Measurements from ENCODE around the gene ENTREP1.
A peak's percentile ranks its signal among the peaks of the same experiment; 100 is the strongest.

The ENTREP1 gene

DNA sequence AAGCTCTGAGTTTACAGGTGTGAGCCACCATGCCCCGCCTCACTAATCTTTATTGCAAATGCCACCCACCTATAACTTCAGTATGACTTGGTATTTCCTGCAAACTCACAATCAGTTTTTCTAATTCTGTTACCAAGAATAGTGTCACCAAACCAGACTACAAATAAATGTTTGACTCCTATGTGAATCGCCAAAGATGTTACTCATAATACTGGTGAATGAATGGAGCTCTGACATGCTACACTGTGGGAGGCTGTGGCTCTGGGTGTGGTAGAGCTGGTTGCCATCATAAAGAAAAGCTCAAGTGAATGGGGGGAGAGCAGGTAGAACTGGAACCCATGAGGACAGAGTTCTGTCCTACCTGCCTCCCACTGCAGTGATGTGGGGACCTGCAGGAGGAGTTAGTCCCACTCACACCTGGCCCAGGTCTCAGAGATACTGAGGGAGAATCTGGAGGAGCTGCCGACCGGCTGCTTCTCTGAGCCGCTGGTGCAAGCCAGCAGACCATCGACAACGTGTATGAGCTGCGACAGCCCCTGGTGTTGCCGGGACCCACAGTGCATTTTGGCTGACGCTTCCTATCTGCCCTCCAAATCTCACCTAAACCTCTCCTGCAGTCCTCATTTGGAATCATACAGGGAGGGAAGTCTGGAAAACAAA, 95.7 kb downstream of the ENTREP1 start:
- no peak for DNase-seq

DNA sequence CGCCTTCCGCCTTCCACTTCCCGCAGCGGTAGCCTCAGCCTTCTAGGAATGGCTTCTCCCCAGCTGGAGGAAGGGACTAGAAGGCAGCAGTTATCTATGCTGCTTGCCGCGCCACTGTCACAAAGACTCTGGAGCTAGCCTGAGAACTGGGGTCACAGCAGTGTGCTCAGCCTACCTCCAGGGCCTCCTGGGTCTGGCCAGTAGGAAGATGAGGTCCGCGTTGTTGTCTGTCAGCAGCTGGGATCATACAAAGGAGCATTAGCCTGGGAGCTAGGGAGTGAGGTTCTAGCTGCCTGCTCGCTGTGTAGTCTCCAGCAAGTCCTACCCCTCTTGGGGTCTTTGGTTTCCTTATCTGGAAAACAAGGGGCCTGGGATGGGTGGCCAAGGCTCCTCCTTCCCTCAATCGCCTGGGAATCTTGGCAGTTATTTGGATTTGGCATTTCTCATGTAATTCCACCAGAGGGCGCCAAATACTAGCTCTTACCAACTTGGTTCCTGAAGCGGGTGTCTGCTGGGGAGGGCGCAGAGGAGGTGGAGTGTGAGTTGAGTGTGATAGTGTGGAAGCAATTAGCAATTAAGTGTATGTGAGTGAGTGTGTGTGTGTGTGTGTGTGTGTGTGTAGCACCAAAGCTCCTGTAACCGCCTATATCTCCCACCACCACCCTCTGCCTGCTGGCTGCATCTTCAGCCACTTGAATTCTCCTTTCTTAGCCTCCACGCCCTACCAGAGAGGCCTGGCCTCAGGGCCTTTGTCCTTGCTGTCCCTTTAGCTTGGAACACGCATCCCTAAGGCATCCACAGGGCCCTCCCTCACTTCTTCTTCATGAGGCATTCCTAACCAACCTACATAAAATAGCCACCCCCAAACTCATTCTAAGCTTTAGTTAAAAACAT, 97.1 kb downstream of the ENTREP1 start:
- DNase-seq = peak in 5 of 6 experiments; percentile 9 to 63 (median 40)

DNA sequence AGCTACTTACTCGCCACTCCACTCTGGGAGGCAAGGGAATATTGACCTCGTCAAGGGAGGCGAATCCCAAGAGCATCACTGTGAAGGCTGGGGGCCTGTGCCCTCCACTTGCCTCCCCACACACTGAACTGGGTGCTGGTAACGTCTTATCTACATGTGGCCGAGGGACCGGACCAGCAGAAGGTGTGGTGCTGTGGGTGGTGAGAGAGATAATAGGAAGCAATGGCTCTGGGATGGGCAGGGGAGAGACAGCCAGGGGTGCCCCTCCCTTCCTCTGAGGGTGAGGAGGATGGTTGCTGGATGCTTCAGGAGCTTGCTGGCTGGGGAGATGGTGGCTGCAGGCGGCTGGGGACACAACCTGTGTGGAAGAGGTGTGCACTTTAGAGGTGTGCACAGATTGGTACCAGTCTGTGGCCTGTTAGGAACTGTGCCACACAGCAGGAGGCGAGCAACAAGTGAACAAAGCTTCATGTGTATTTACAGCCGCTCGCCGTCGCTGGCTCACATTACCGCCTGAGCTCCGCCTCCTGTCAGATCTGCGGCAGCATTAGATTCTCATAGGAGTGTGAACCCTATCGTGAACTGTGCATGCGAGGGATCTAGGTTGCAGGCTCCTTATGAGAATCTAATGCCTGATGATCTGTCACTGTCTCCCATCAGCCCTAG, 100.3 kb downstream of the ENTREP1 start:
- DNase-seq = no peak

DNA sequence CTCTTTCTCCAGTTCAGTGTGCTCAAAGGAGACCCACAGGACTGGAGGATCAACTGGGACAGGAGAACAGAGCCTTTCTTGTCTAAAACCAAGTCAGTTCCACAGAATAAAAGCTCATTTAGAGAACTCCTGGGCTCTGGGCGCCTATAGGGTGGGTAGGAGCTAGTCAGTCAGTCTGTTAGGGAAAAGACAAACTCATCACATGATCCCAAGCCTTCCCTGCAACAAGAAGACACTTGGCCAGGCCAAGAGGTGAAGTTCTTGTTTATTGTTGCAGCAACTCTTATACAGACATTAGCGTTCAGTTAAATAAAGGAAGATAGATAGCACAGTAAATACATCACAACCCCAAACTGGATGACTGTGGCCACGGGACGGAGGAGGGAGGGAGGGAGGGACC, 102.3 kb downstream of the ENTREP1 start:
- no peak for DNase-seq

DNA sequence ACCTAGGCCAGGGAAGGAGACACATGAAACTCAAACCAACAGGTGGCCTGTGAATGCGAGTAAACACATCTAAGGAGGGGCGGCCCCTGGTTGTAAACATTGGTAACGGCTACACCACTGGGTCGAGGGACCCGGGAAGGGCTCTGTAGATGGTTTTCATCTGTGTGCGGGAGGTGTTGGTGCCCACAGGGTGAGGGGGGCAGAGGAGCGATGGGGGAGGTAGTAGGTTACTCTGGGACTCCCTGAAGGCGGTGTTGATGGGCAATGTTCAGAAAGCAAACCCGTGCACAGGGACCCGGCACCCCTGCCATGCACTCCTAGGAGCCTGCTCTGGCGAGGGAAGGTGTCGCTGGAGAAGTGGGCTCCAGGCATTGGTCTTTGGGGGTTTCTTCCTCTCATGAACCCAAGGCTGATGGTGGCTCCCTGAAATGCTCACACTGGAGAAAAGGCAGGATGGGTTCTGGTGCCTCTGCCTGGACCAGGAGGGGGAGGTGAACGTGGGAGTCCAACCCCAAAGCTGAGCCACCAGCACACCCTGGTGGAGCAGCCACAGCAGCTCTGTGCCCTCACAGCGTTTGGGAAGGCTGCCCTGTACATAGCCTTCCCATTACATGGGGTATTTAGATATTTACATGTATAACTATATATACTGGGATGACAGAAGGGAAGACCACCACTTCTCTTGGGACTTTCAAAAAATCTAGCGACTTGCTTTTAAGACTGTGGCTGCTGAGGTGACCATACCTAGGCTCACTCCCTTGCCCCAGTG, 103.2 kb downstream of the ENTREP1 start:
- no peak for DNase-seq

DNA sequence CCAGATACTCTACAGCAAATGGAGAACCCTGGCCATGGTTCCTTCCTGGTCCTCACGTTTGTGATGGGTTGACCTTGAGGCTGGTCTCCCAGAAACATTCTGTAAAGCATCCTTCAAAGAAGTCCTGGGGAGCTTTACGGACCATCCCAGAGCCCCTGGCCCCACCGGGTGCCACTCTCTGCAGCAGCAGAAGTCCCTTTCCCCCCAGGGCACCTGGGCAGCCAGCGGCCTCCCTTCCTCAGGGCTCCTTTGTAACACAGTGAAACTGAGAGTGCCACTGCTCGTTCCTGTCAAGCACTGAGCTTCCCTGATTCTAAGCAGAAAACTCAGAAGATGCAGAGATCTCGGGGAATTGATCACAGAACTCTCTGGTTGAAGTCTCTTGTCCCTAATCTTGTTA, 104.3 kb downstream of the ENTREP1 start:
- no peak for DNase-seq

DNA sequence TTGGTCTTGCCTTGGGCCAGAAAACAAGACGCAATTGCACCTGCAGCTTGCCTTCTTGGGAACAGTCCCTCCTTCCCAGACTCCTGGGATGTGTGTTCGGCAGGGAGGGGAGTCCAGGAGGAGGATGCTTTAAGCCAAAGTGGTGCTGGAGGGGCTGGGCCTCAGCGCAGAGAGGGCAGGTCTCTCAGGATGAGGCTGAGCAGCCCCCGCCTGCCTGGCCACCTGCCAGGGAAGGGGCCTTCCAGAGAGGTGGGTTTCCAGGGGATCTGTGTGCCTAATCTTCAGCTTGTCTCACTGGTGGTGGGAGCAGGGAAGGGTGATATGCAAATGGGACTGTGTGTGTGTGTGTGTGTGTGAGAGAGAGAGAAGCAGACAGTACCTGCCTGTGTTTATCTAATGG, 105.2 kb downstream of the ENTREP1 start:
- no peak for DNase-seq

DNA sequence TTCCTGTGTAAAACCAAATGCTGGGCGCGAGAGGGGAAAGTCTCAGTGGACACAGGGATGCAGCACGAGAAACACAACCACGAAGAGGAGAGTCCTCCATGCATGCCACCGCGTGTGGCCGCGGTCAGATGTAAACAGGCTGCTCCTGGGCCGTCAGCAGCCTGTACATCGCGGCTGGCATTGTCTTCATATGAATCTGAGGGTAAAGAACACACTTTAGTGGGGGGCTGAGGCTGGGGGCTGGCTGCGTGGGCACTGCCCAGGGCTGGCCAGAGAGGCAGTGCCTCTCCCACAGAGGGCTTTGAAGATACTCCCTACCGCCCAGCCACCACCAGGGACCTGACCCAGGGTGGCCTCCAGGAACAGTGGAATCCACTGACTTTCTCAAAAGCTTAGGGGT, 106.2 kb downstream of the ENTREP1 start:
- DNase-seq = no peak

DNA sequence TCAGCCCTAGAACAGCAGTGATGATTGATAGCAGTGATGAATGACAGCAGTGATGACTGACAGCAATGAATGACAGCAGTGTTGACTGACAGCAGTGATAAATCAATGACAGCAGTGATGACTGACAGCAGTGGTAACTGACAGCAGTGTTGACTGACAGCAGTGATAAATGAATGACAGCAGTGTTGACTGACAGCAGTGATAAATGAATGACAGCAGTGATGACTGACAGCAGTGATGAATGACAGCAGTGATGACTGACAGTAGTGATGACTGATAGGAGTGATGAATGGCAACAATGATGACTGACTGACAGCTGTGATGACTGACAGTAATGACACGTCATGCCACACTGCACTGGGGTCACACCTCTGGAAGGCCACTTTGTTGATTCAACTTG, 106.8 kb downstream of the ENTREP1 start:
- no peak for DNase-seq

DNA sequence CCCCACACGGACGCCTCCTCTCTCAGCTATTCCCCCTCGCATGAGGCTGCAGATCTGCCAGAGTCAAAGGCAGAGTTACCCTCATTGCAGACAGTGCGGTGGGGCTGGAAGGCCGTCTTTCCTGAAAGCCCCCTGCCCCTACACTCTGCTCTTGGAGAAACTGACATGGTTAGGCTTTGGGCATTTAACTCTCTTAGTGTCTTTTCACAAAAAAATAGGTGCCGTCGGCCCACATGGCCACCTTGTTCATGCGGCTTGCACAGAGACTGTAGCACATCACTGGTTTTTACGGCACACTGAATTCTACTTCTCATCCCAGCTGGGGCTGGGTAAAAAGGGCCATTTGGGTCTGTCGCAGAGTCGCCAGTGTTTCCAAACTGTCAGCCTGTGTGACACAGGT, 107.6 kb downstream of the ENTREP1 start:
- DNase-seq = no peak

DNA sequence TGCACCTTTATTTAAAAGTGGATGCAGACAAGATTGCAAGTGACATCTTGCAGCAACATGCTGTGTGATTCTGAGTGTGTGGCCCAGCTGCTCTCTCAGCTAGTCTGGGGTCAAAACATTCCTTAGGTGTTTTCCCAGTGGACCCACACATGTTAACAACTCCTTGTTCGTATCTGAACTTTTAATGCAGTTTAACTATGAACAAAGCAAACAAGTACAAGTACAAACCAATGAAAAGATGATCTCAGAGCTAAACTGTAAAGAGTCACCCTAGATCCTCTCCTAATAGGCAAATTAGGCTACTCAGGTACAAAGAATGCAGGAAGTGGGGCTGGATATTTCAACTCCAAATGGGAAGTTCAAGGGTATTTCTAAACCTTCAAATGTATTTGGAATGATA, 108.4 kb downstream of the ENTREP1 start:
- no peak for DNase-seq

DNA sequence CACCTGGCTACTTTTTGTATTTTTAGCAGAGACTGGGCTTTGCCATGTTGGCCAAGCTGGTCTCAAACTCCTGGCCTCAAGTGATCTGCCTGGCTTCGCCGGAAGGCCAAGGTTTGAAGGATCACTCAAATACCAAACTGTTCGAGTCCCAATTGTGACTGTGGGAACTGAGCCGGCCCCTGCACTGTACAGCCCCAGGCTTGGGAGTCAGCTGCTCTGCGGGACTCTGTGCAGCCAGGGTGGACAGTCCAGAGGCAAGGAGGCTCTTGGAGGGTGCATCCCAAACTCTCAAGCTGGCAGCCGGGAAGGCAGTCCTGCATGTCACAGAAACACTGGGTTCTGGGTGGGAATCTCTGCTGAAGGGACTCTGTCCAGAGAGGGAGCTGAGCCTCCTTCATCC, 109.0 kb downstream of the ENTREP1 start:
- DNase-seq = no peak

DNA sequence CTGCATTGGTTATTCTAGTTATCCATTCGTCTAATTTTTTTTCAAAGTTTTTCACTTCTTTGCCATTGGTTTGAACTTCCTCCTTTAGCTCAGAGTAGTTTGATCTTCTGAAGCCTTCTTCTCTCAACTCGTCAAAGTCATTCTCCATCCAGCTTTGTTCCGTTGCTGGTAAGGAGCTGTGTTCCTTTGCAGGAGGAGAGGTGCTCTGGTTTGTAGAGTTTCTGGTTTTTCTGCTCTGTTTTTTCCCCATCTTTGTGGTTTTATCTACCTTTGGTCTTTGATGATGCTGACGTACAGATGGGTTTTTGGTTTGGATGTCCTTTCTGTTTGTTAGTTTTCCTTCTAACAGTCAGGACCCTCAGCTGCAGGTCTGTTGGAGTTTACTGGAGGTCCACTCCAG, 114.6 kb downstream of the ENTREP1 start:
- peak in 3 of 6 experiments; percentile 19 to 63 (median 38) for DNase-seq

DNA sequence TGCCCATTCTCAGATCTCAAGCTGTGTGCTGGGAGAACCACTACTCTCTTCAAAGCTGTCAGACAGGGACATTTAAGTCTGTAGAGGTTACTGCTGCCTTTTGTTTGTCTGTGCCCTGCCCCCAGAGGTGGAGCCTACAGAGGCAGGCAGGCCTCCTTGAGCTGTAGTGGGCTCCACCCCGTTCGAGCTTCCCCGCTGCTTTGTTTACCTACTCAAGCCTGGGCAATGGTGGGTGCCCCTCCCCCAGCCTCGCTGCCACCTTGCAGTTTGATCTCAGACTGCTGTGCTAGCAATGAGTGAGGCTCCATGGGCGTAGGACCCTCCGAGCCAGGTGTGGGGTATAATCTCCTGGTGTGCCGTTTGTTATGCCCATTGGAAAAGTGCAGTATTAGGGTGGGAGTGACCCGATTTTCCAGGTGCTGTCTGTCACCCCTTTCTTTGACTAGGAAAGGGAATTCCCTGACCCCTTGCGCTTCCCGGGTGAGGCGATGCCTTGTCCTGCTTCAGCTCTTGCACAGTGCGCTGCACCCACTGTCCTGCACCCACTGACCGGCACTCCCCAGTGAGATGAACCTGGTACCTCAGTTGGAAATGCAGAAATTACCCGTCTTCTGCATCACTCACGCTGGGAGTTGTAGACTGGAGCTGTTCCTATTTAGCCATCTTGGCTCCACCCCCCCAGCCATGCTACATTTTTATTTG, 115.4 kb downstream of the ENTREP1 start:
- DNase-seq = peak in 2 of 6 experiments; percentile 23 to 34
